ENCODE measurements around the gene MYBPH. TPM values are rescaled to one million over a fixed set of nuclear protein-coding genes. Genes with fewer than 3 reads are reported as not detected.

The MYBPH gene
- total and polyA plus RNA-seq, 2 donors (not counting 3 experiments of a cell fraction or from before 2014, with no cell fraction given): not detected

DNA sequence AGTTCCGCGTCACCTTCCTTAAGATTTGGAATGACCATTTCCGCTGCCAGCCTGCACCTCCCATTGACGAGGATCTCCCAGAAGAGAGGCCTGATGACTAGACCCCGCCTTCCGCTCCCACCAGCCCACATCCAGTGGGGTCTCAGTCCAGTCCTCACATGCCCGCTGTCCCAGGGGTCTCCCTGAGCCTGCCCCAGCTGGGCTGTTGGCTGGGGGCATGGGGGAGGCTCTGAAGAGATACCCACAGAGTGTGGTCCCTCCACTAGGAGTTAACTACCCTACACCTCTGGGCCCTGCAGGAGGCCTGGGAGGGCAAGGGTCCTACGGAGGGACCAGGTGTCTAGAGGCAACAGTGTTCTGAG lies 9.8 kb downstream of the MYBPH start:
- CTCF ChIA-PET: interaction anchor here (1.1 to 2.8 kb wide), 3 partner anchors 10 to 50 kb away, joined by 5 to 17 read pairs (median 8); partner anchors contain the start of gene MYBPH
- Histone ChIP-seq H3K4me3 (replicated peaks in 1 of 3; ENCODE audit: insufficient read depth in 1 of 3, low read depth in 1 of 3, low read length in 3 of 3) (no peak overlapping the region), H3K4me2 (ENCODE audit: insufficient read depth, low read length) (no peak overlapping the region), H3K9me1 (replicated peaks; ENCODE audit: control insufficient read depth, extremely low read depth, insufficient read depth, low read length) (no peaks in the 10 kb centered on the region), H3K9ac (replicated peaks; ENCODE audit: extremely low read depth, insufficient read depth, low read length) (no peak overlapping the region), H3K9me3 (replicated peaks; ENCODE audit: control insufficient read depth, insufficient read depth, low read length) (no peaks in the 10 kb centered on the region), H3K36me3 (ENCODE audit: control insufficient read depth in 2 of 2, extremely low read depth in 1 of 2, insufficient read depth in 2 of 2, low read length in 2 of 2) (no peaks in the 10 kb centered on the region), H2AFZ (ENCODE audit: low read depth, low read length) (no peak overlapping the region), H4K20me1 (replicated peaks; ENCODE audit: control insufficient read depth, extremely low read depth, insufficient read depth, low read length) (no peaks in the 10 kb centered on the region), H3K27ac (ENCODE audit: insufficient read depth, low read depth, low read length) (no peak overlapping the region), H3K4me1 (ENCODE audit: control insufficient read depth, extremely low read depth, insufficient read depth, low read length) (no peaks in the 10 kb centered on the region), H3K79me2 (ENCODE audit: control insufficient read depth, insufficient read depth, low read length) (no peaks in the 10 kb centered on the region), H3K27me3 (ENCODE audit: control insufficient read depth in 2 of 2, insufficient read depth in 2 of 2, low read length in 2 of 2) (peaks cover 2 to 12% of the 10 kb centered on the region in 2 experiments)
- FAIRE-seq (no peak), DNase-seq (ENCODE audit: low read depth, low spot score) (no peak)
- TF ChIP-seq POLR2A (IDR thresholded peaks at IDR 0.05; ENCODE audit: low read depth, low read length) (no peak), MYC (IDR thresholded peaks at IDR 0.05; ENCODE audit: low read depth, low read length) (no peak), EZH2 (IDR thresholded peaks at IDR 0.05; ENCODE audit: borderline replicate concordance, low read depth, low read length, severe bottlenecking) (no peak), POLR2AphosphoS5 (IDR thresholded peaks at IDR 0.05; ENCODE audit: insufficient read depth, low read depth, low read length) (no peak), GATA2 (IDR thresholded peaks at IDR 0.05; ENCODE audit: insufficient read depth, insufficient read length, low read depth, low read length) (no peak), FOS (IDR thresholded peaks at IDR 0.05; ENCODE audit: borderline replicate concordance, insufficient read depth, low read length) (no peak), JUN (IDR thresholded peaks at IDR 0.05; ENCODE audit: borderline replicate concordance, insufficient read depth, insufficient read length, low read depth) (no peak)
- TF ChIP-seq, protein P1, sequence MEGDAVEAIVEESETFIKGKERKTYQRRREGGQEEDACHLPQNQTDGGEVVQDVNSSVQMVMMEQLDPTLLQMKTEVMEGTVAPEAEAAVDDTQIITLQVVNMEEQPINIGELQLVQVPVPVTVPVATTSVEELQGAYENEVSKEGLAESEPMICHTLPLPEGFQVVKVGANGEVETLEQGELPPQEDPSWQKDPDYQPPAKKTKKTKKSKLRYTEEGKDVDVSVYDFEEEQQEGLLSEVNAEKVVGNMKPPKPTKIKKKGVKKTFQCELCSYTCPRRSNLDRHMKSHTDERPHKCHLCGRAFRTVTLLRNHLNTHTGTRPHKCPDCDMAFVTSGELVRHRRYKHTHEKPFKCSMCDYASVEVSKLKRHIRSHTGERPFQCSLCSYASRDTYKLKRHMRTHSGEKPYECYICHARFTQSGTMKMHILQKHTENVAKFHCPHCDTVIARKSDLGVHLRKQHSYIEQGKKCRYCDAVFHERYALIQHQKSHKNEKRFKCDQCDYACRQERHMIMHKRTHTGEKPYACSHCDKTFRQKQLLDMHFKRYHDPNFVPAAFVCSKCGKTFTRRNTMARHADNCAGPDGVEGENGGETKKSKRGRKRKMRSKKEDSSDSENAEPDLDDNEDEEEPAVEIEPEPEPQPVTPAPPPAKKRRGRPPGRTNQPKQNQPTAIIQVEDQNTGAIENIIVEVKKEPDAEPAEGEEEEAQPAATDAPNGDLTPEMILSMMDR (IDR thresholded peaks at IDR 0.05; ENCODE audit: extremely low read depth in 1 of 2, insufficient read depth in 1 of 2, low read depth in 1 of 2, low read length in 2 of 2): no peak
- TF ChIP-seq, protein P2, sequence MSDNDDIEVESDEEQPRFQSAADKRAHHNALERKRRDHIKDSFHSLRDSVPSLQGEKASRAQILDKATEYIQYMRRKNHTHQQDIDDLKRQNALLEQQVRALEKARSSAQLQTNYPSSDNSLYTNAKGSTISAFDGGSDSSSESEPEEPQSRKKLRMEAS (IDR thresholded peaks at IDR 0.05; ENCODE audit: insufficient read depth, insufficient read length): no peak
- POLR2A ChIA-PET: no interaction called here
- intact Hi-C loops (cut with micrococcal nuclease): no loop called here
- dilution Hi-C loops (cut with MboI; ENCODE audit: extremely low pct_ligation_motif_present, low sequenced_read_pairs): no loop called here
- BruUV-seq (replicated peaks): no TSS peak

Data from endothelial cell of umbilical vein (primary cell).